OCI-LY7 (cell line): ENCODE data around the gene RPL32.

Source experiments
- EZH2phosphoT487 ChIP-seq: fragments of 200-600 bp; sonication (generic); IDR thresholded peaks from 2 replicates; pipeline ENCODE4 v1.6.1; 2018; ENCODE audit warnings: low read depth, borderline replicate concordance, mild to moderate bottlenecking, mixed run types, antibody characterized with exemption, low read length, moderate library complexity, mixed read lengths
- TF ChIP-seq, protein P1 (sequence below): fragments of 200-600 bp; sonication (generic); conservative IDR thresholded peaks from 2 replicates; pipeline ENCODE4 v1.5.1; 2014; ENCODE audit warnings: mild to moderate bottlenecking, antibody characterized with exemption, low read length, moderate library complexity, mixed read lengths

DNA sequence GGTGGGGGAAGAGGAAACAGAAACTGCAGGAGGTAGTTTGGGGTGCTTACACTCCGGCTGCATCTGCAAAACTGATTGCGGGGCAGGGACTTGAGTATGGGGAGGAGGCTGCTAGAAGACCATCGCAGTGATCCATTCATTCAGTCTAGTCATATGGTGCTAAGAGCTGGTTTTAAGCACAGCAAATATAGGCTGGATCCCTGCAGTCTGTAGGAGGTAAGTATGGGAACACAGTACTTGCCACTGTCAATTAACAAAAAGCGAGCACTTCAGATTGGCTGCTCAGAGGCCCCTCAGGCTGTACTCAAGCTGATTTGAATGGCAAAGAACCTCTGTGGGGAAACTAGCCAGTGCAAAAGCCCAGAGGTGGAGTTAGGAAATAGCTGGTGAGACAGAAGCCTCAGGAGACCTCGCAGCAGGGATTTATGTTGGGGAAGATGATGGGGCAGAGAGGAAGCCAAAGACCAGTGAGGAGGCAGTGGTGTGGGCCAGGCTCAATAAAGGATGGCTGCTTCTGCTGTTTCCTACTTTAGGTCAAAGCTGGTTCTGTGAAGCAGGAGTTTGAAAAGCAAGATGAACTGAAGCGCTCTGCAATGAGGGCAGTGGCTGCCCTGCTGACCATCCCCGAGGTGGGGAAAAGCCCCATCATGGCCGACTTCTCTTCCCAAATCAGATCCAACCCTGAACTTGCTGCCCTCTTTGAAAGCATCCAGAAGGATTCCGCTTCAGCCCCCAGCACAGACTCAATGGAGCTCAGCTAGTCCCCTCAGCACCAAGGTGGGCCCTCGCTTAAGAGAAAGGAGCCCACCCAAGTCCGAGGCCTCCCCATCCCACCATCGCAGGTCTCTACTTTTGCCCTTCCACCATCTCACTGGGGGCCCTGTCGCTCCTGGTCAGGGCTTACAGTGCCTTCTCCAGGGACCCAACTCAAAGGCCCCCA is 7.9 kb downstream of the RPL32 start:
- TF ChIP-seq, protein P1, sequence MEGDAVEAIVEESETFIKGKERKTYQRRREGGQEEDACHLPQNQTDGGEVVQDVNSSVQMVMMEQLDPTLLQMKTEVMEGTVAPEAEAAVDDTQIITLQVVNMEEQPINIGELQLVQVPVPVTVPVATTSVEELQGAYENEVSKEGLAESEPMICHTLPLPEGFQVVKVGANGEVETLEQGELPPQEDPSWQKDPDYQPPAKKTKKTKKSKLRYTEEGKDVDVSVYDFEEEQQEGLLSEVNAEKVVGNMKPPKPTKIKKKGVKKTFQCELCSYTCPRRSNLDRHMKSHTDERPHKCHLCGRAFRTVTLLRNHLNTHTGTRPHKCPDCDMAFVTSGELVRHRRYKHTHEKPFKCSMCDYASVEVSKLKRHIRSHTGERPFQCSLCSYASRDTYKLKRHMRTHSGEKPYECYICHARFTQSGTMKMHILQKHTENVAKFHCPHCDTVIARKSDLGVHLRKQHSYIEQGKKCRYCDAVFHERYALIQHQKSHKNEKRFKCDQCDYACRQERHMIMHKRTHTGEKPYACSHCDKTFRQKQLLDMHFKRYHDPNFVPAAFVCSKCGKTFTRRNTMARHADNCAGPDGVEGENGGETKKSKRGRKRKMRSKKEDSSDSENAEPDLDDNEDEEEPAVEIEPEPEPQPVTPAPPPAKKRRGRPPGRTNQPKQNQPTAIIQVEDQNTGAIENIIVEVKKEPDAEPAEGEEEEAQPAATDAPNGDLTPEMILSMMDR, result no peak
- no peak for TF ChIP-seq EZH2phosphoT487
